Fibroblast of skin of left quadriceps (primary cell): ENCODE measurements around the gene XRRA1.
"Not testable (repeated sequence)": the region's sequence is repeated elsewhere in the genome, so short reads cannot be mapped to it uniquely, and the experiment has no call there.

Source experiments
- DNase-seq, 2 experiments: peaks; one replicate each; pipeline ENCODE4 v3.0.0-alpha.2; 2013; ENCODE audit warnings: low read depth in 2 of 2

The XRRA1 gene, protein sequence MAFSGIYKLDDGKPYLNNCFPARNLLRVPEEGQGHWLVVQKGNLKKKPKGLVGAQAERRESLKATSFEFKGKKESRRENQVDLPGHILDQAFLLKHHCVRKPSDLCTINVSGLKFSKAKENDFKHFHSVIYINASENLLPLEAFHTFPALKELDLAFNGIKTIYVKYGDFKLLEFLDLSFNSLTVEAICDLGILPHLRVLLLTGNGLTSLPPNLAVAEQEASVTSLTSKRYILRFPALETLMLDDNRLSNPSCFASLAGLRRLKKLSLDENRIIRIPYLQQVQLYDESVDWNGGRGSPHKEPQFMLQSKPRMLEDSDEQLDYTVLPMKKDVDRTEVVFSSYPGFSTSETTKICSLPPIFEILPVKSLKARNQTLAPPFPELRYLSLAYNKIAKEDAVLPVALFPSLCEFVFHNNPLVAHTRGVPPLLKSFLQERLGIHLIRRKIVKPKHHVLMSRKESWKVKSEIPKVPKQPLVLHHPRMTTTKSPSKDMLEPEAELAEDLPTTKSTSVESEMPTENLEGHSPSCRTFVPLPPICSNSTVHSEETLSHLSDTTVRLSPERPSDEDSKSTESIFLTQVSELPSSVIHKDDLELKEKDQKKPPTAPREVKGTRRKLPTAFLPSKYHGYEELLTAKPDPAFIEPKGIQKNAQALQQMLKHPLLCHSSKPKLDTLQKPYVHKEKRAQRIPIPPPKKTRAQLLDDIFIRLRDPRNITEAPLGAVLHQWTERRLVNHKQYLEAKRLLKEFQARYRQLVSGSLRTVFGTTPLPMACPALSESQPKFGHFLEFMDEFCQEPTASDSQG

DNA sequence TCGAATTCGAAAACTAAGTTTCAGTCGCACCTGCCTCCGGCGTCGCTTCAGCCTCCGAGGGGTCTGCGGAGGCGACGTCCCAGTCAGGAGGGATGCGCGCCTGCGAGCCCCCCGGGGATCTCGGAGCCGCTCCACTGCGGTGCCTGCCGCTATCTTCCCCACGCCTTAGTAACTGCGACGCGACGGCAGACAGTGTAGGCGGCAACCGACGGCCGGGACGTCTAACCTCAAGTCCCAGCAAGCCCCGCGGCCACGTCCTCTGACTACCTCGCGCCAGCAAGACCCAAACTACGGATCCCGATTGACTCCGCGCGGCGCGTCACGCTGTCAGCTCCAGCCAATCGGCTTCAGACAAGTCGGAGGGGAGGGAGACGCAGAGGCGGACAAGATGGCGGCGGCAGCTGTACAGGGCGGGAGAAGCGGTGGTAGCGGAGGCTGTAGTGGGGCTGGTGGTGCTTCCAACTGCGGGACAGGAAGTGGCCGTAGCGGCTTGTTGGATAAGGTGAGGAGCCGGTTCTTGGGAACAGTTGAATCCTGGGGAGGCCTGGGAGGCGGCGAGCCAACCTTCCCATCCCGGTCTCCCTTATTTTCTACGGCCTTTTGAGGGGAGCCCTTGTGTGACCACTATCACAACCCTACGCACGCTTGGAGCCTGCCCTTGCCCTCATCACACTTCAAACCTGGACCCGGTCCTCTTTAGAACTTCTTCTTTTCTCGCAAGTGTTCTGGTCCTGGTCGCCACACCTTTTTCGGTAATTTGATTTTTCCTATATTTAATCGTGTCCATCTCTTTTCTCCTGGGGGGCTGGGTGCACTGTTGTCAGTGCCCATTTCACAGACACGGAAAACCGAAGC lies at the start of gene XRRA1, which contains the start of gene SPCS2:
Gene XRRA1 (minus strand): TSS at position 194 of the 855 bp plus-strand sequence. CDS start 8,213 bp downstream, outside the sequence.
Gene SPCS2 (plus strand): TSS at position 369 of the 855 bp plus-strand sequence. CDS start 20 bp downstream, at position 389.
- peak; percentile 96 for DNase-seq

DNA sequence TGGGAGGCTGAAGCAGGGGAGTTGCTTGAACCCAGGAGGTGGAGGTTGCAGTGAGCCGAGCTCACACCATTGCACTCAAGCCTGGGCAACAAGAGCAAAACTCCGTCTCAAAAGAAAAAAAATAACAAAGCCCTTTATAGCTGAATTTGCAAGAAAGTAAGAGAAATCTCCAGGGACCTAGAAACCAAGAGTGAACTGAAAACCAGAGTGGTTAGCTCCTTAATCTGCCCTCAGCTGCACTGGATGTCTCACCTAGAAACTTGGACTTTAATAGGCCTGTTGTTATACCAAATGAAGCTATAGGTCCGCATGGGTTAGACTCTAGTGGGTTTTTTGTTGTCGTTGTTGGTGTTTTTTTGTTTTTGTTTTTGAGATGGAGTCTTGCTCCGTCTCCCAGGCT lies 44.0 kb upstream of the XRRA1 start:
- DNase-seq, result no peak

DNA sequence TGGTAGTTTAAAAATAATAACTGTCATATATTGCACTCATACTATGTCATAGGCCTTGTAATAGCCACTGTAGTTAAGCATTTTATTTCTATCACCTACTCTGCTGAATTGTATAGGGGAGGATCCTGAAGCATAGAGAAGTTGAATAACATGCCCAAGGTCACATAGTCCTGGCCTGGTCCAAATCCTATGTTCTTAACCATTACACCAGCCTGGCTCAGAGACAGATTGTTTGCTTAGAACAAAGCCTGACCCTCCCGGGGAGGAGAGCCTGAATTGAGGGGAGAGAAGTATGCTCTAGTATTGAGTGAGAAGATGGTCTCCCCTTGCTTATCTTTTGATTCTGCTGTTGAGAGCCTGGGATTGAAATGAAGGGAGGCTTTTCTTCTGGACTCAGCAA lies 42.0 kb upstream of the XRRA1 start:
- no peak for DNase-seq

- DNase-seq, result not testable (repeated sequence)
Measured at GRCh38 chr11:74990150-74990549, 41.3 kb upstream of the XRRA1 start.

GRCh38 chr11:74989260-74989638 lies 40.4 kb upstream of the XRRA1 start:
- no peak for DNase-seq

GRCh38 chr11:74988541-74989259 lies 39.8 kb upstream of the XRRA1 start, which contains the start of gene NEU3:
Gene NEU3 (plus strand): TSS chr11:74988933. CDS start chr11:74989061, 128 bp downstream.
- DNase-seq, result peak; percentile 32 to 44

- no peak for DNase-seq
Measured at GRCh38 chr11:74984730-74985129, 35.8 kb upstream of the XRRA1 start.

DNA sequence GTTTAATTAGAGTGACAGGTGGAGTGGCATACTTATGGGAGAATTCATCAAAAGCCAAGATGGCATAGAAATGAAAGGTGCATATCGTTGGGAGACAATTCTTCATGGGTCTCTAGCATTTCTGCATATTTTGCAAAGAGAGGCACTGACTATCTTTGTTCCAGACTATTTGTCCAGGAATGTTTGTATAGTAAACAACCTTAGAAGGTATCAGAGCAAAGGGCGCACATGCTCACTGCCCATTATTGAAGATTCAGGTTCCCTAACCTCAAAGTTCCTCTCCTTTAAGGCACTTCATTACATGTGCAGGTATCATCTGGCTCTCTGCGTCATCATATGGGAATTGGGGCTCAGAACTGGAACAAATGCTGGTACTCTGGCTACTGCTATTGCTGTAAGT lies 35.2 kb upstream of the XRRA1 start:
- no peak for DNase-seq

DNA sequence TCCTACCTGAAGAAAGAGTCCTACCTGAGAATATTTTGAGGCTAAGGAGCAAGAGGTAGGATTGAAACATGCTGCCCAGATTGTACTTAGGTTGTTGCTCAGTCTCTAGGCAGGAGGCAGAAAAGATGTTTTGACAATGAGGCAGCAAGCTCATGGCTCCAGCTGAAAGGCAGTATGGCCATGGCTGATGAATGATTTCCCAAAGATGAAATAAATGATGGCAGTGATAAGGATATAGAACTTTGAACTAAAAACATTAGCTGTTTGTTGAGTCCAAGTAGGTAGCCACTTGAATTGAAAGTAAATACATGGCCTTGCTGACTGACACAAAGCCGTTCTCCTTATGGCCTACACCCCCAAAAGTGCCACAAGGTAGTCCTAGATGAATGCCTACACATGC lies 33.0 kb upstream of the XRRA1 start:
- no peak for DNase-seq

DNA sequence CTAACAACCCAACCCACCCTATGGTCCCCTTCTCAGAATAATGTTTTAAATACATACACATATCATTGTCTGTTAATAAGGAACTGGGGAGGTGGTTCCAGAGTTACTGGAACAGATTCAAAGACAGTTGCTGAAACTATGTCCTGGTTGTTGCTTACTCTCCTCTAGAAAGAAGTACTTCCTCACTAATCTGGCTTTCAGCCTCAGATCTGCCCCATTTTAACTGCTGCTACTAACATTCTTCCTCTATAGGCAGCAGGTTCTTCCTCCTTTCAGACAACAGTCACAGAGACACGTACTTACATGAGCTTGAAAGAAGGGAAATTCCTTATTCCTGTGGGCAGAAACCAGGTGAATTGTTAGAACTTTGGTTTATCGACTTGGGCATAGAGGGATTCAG lies 31.7 kb upstream of the XRRA1 start:
- DNase-seq, result no peak

DNA sequence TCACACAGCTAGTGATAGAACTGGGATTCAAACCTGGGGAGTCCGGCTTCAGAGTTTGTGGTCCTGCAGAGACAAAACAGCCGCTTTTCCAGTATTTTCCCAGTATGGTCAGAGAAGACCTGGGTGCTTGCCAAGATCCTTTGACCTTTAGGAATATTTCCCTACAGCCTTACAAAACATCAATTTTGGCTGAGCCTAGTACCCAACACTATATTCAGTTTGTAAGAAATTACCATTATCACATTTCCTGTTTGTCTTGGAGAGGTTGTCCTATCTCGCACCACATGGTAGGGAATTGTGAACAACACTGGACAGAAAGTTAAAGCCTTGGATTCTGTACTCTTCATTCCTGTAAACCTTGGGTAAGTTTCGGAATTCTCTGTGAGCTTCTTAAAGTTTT lies 29.1 kb upstream of the XRRA1 start:
- DNase-seq, result no peak

- no peak for DNase-seq
Measured at GRCh38 chr11:74971424-74971823, 22.5 kb upstream of the XRRA1 start.

GRCh38 chr11:74970852-74971395 lies 22.0 kb upstream of the XRRA1 start:
- DNase-seq, result no peak

- DNase-seq, result no peak
Measured at GRCh38 chr11:74966651-74967050, 17.8 kb upstream of the XRRA1 start.

GRCh38 chr11:74960128-74960527 lies 11.2 kb upstream of the XRRA1 start:
- DNase-seq, result not testable (repeated sequence)

DNA sequence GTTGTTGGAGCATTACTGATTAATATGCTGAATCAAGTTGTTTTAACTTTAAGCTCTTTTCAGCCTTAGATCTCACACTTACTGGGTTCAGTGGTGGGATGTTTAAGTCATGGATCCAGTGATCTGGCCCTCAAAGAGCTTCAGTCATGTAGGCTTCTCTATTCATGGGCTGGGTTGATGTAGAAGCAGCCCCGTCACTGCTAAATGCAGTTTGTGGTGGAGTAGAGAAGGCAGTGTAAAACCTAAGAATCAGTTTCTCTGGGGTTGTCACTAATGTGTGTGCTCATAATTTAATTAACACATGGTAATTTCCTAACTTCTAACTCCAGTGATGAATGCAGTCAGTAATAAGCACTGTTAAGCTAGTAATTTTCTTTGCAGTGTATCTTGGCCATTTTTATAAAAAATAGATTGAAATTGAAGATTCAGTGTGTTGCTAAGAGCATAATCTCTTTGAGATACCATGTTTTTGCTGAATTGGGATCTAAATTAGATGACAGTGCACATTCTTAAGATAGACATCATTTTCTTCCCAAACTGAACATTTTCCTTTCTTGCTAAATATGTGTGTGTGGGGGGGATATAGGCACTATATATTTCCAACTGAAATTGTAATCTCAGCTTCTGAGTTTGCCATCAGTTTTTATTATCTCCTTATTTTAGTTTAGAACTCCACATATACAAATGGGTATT lies 9.2 kb upstream of the XRRA1 start:
- DNase-seq, result no peak

- DNase-seq, result no peak
Measured at GRCh38 chr11:74956397-74957015, 7.6 kb upstream of the XRRA1 start.

DNA sequence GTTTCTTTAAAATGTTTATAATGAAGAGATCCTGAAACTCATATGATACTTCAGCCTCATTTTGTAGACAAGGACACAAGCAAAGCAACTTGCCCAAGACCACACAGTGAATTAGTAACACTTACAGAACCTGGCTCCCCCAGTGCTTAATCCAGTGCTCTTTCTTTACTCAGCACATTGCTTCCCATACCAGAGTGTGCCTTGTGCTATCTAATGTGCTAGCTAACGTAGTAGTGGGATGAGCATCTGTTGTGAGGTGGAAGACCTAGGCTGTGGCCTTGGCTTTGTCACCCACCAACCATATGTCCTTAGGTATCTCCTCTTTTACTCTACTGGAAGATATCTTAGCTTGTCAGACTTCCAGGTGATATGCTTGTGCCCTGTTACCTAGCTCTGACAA lies 5.3 kb upstream of the XRRA1 start:
- DNase-seq, result no peak

DNA sequence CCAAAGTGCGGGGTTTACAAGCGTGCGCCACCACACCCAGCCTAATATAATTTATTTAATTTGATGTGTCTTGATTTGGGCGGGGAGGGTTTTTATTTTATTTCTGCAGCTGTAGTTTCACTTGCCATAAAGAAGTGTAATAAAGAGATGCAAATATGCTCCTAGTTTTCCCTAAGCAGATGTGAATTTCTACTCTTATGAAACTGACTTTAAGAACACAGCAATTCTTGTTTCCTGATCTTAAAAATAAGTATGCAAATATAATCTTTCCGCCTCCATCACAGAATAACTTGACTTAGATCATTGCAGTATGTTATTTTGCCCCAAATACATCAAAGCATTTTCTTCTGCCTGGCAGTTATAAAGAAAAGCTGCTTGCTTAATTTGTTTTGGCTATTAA lies 4.6 kb upstream of the XRRA1 start:
- no peak for DNase-seq

DNA sequence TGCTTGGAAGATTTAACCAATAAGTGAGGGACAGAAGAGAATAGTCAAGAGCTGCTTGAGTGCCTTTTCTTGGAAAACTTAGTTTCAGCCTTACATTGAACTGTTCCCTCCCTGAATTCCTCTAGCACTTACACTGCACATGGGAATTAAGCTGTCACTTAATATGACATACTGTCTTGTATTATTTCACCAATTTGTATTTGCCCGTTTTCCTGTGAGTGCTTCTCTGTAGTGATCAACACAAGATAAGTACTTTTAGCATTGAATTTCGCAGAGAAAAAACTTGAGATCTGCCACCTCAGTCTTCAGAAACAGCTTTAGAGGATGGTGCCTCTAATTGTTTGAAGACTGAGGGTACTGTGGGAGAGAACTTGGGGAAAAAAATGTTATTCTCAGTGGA lies 3.9 kb upstream of the XRRA1 start:
- DNase-seq, result no peak
